GM23248 (cell line): ENCODE measurements around the gene ARHGAP10.

Experiments used
- EZH2 ChIP-seq: fragments of 200-600 bp; sonication (generic); IDR thresholded peaks from 2 replicates; pipeline ENCODE4 v1.6.1; 2018; ENCODE audit warnings: antibody characterized with exemption, mild to moderate bottlenecking; ENCODE audit not compliant: insufficient read depth, poor library complexity, severe bottlenecking
- EZH2phosphoT487 ChIP-seq: fragments of 200-600 bp; sonication (generic); IDR thresholded peaks from 2 replicates; pipeline ENCODE4 v1.6.1; 2018; ENCODE audit warnings: antibody characterized with exemption, moderate library complexity, mild to moderate bottlenecking, low read depth; ENCODE audit not compliant: insufficient read depth

- TF ChIP-seq EZH2phosphoT487 (no peak), EZH2 (no peak)
Observed at GRCh38 chr4:147901916-147902315, 170.0 kb downstream of the ARHGAP10 start.
